ACC112 (cell line): Measurements from ENCODE around the gene ZNF217.
"Not testable (repeated sequence)": the region's sequence is repeated elsewhere in the genome, so short reads cannot be mapped to it uniquely, and the experiment has no call there.

Experiments
- H2AFZ ChIP-seq: fragments of 200-600 bp; sonication (generic); one replicate; pipeline ENCODE4 v1.6.0; 2017; ENCODE audit warnings: antibody characterized with exemption, low read length; ENCODE audit not compliant: unreplicated experiment
- H3K27ac ChIP-seq: fragments of 200-600 bp; sonication (generic); 2 replicates; pipeline ENCODE4 v1.5.1; 2014; ENCODE audit warnings: low read depth, mild to moderate bottlenecking, antibody characterized with exemption, low read length, moderate library complexity
- H3K27me3 ChIP-seq: fragments of 200-600 bp; sonication (generic); 2 replicates; pipeline ENCODE4 v1.6.1; 2014; ENCODE audit warnings: mild to moderate bottlenecking, antibody characterized with exemption, low read length, moderate library complexity, mixed read lengths; ENCODE audit not compliant: insufficient read depth
- H3K36me3 ChIP-seq: fragments of 200-600 bp; sonication (generic); 2 replicates; pipeline ENCODE4 v1.6.1; 2016; ENCODE audit warnings: mild to moderate bottlenecking, antibody characterized with exemption, low read length, moderate library complexity, mixed read lengths; ENCODE audit not compliant: insufficient read depth
- H3K4me1 ChIP-seq: fragments of 200-600 bp; sonication (generic); one replicate; pipeline ENCODE4 v1.6.1; 2016; ENCODE audit warnings: low read length, mixed read lengths; ENCODE audit not compliant: insufficient read depth, unreplicated experiment, control insufficient read depth
- H3K4me3 ChIP-seq: fragments of 200-600 bp; sonication (generic); 2 replicates; pipeline ENCODE4 v1.5.1; 2014; ENCODE audit warnings: mild to moderate bottlenecking, low read depth, low read length
- H3K79me2 ChIP-seq: fragments of 200-600 bp; sonication (generic); one replicate; pipeline ENCODE4 v1.6.0; 2016; ENCODE audit warnings: low read length; ENCODE audit not compliant: control insufficient read depth, unreplicated experiment, insufficient read depth

ZNF217 gene

DNA sequence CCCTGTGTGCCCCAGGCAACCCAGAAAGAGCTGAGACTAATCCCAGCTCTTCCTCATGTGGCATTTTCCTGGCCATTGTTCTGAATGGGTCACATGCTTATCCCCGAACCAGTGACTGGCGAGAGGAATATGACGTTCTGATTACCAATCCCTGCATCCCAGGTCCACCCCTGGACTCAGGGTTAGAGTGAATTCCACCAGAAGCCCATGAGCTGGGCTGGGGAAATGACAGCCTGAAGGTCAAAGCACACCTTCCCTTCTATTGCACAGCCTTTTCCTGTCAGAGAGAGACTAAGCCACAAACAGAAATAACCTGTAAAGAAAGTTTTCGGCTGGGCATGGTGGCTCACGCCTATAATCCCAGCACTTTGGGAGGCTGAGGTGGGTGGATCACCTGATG is 70.9 kb downstream of the ZNF217 start:
- no peaks in the 10 kb centered on the region for H3K79me2 ChIP-seq
- no peak overlapping the region for H2AFZ ChIP-seq
- H3K27ac ChIP-seq = no peak overlapping the region
- H3K4me1 ChIP-seq = no peaks in the 10 kb centered on the region
- H3K27me3 ChIP-seq = no peaks in the 10 kb centered on the region
- no peak overlapping the region for H3K4me3 ChIP-seq
- no peaks in the 10 kb centered on the region for H3K36me3 ChIP-seq

DNA sequence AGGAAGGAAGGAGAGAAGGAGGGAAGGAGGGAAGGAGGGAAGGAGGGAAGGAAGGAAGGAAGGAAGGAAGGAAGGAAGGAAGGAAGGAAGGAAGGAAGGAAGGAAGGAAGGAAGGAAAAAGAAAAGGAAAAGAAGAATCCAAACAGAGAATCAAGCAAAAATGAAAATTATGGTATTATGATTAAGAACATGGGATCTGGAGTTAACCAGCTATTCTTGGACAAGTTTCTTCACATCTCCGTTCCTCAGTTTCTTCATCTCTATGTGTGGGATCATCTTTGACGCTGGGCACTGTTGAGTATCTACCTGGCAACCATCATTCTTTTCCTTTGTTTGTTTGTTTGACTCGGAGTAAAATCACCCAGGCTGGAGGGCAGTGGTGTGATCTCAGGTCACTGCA is 71.6 kb downstream of the ZNF217 start:
- H3K4me1 ChIP-seq = no peaks in the 10 kb centered on the region
- H3K4me3 ChIP-seq = no peak overlapping the region
- no peaks in the 10 kb centered on the region for H3K36me3 ChIP-seq
- no peak overlapping the region for H3K27ac ChIP-seq
- no peaks in the 10 kb centered on the region for H3K27me3 ChIP-seq
- no peaks in the 10 kb centered on the region for H3K79me2 ChIP-seq
- H2AFZ ChIP-seq = no peak overlapping the region

DNA sequence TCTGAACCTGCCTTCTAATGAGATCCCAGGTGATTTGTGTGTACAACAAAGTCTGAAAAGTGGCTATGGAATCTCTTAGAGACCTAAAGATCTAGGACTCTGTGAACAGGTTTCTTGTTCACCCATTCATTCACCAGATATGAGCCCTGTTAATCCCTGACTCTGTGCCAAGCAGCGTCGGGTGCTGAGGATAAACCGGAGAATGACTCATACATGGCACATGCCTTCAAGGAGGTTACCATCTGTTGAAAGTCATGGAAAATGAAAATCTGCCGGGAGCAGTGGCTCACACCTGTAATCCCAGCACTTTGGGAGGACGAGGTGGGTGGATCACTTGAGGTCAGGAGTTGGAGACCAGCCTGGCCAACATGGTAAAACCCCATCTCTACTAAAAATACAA is 72.2 kb downstream of the ZNF217 start:
- not testable (repeated sequence) for H3K36me3 ChIP-seq, H3K27ac ChIP-seq, H2AFZ ChIP-seq, H3K4me3 ChIP-seq, H3K4me1 ChIP-seq, H3K27me3 ChIP-seq, H3K79me2 ChIP-seq

DNA sequence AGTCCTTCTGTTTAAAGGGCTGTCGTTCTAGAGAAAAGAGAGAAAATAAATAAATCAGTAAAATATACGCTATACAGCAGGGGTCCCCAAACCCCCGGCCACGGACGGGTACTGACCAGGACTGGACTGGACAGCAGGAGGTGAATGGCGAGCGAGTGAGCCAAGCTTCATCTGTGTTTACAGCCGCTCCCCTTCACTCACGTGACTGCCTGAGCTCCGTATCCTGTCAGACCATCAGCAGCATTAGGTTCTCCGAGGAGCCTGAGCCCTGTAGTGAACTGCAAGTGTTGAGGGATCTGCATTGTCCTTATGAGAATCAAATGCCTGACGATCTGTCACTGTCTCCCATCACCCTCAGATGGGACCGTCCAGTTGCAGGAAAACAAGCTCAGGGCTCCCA is 76.5 kb downstream of the ZNF217 start:
- H3K27ac ChIP-seq = no peak overlapping the region
- no peak overlapping the region for H2AFZ ChIP-seq
- H3K36me3 ChIP-seq = no peaks in the 10 kb centered on the region
- H3K4me1 ChIP-seq = no peaks in the 10 kb centered on the region
- no peaks in the 10 kb centered on the region for H3K27me3 ChIP-seq
- H3K79me2 ChIP-seq = no peaks in the 10 kb centered on the region
- H3K4me3 ChIP-seq = no peak overlapping the region
